HFF-Myc (cell line): ENCODE data around the gene TM7SF2.
A peak's percentile ranks its signal among the peaks of the same experiment; 100 is the strongest.

Experiments used
- DNase-seq: peaks from one replicate; pipeline ENCODE4 v3.0.0-alpha.2; 2011; ENCODE audit warnings: low read depth; ENCODE audit errors: extremely low read depth
- H3K4me3 ChIP-seq: replicated peaks from 2 replicates; pipeline ENCODE4 v1.5.1; 2011; ENCODE audit warnings: low read depth, mild to moderate bottlenecking, control low read depth, low read length
- CTCF ChIP-seq: IDR thresholded peaks from 2 replicates; pipeline ENCODE4 v1.5.1; 2012; ENCODE audit warnings: mild to moderate bottlenecking, low read depth, low read length, control low read depth; ENCODE audit errors: missing control alignments

Gene TM7SF2

GRCh38 chr11:65133724-65134123 is 22.1 kb downstream of the TM7SF2 start:
- DNase-seq = no peak
- H3K4me3 ChIP-seq = peak overlapping the region; percentile 93
- TF ChIP-seq CTCF = no peak

GRCh38 chr11:65134240-65134951 is 22.7 kb downstream of the TM7SF2 start, which contains the start of gene SYVN1:
Gene SYVN1, minus strand, starts transcription at chr11:65134519. Its CDS starts 918 bp downstream, at chr11:65133601.
- peak; percentile 38 for DNase-seq
- TF ChIP-seq CTCF = no peak
- H3K4me3 ChIP-seq = peak within 1 kb of the TSS; percentile 93

GRCh38 chr11:65134952-65135632 is 23.4 kb downstream of the TM7SF2 start:
- no peak for TF ChIP-seq CTCF

GRCh38 chr11:65135633-65136145 is 24.0 kb downstream of the TM7SF2 start:
- DNase-seq = no peak
- peak overlapping the region; percentile 93 for H3K4me3 ChIP-seq
- TF ChIP-seq CTCF = no peak

More at GRCh38 chr11:65134952-65135632, 23.4 kb downstream of the TM7SF2 start:
- peak; percentile 87 for DNase-seq
- H3K4me3 ChIP-seq = peak overlapping the region; percentile 93

GRCh38 chr11:65136515-65137096 is 24.9 kb downstream of the TM7SF2 start:
- H3K4me3 ChIP-seq = no peak overlapping the region
- TF ChIP-seq CTCF = no peak
- no peak for DNase-seq

DNA sequence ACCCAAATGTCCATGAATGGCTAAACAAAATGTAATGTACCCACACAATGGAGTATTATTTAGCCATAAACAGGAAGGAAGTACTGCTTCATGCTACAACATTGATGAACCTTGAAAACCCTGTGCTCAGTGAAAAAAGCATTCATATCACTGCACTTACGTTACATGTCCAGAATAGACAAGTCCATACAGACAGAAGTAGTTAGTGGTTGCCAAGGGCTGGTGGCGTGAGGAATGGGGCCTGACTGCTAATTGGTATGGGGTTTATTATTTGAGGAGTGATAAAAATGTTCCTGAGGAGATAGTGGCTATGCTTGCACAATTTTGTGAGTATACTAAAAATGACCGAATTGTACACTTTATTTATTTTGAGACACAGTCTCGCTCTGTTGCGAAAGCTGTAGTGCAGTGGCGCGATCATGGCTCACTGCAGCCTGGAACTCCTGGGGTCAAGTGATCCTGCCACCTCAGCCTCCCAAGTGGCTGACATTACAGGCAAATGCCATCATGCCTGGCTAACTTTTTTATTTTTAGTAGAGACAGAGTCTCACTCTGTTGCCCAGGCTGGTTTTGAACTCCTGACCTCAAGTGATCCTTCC is 30.3 kb downstream of the TM7SF2 start:
- no peak for DNase-seq
- no peak overlapping the region for H3K4me3 ChIP-seq
- no peak for TF ChIP-seq CTCF
